Mesendoderm (in vitro differentiated cells): Measurements from ENCODE around the gene SNCG.
"Not testable (repeated sequence)": the region's sequence is repeated elsewhere in the genome, so short reads cannot be mapped to it uniquely, and the experiment has no call there.

ENCODE experiments used
- DNase-seq: peaks from one replicate; pipeline ENCODE4 v3.0.0; 2013
- H2AK5ac ChIP-seq: 2 replicates; pipeline ENCODE4 v1.6.1; 2013; ENCODE audit warnings: low read length, inconsistent platforms
- H2BK120ac ChIP-seq: 2 replicates; pipeline ENCODE4 v1.6.1; 2013; ENCODE audit warnings: low read depth, mild to moderate bottlenecking, low read length, moderate library complexity, mixed read lengths
- H2BK15ac ChIP-seq: replicated peaks from 2 replicates; pipeline ENCODE4 v1.6.1; 2013; ENCODE audit warnings: low read depth, mild to moderate bottlenecking, moderate library complexity
- H2BK5ac ChIP-seq: 2 replicates; pipeline ENCODE4 v1.6.1; 2013; ENCODE audit warnings: low read length, inconsistent platforms
- H3K18ac ChIP-seq: 2 replicates; pipeline ENCODE4 v1.6.1; 2013; ENCODE audit warnings: mild to moderate bottlenecking, low read length, mixed read lengths
- H3K23ac ChIP-seq: one replicate; pipeline ENCODE4 v1.6.1; 2013; ENCODE audit warnings: low read length
- H3K27ac ChIP-seq: 2 replicates; pipeline ENCODE4 v1.5.1; 2013; ENCODE audit warnings: low read depth, mild to moderate bottlenecking, inconsistent platforms, low read length, moderate library complexity
- H3K27me3 ChIP-seq: 2 replicates; pipeline ENCODE4 v1.6.1; 2013; ENCODE audit warnings: low read length, control low read depth, mild to moderate bottlenecking, inconsistent platforms; ENCODE audit not compliant: insufficient read depth, poor library complexity
- H3K36me3 ChIP-seq: 2 replicates; pipeline ENCODE4 v1.6.1; 2013; ENCODE audit warnings: low read length, inconsistent platforms; ENCODE audit not compliant: control insufficient read depth, insufficient read depth
- H3K4ac ChIP-seq: one replicate; pipeline ENCODE4 v1.6.1; 2013; ENCODE audit warnings: low read depth, mild to moderate bottlenecking, low read length, moderate library complexity
- H3K4me1 ChIP-seq: 2 replicates; pipeline ENCODE4 v1.6.1; 2013; ENCODE audit warnings: low read depth, low read length, inconsistent platforms; ENCODE audit not compliant: control insufficient read depth
- H3K4me2 ChIP-seq: 2 replicates; pipeline ENCODE4 v1.6.1; 2013; ENCODE audit warnings: low read length
- H3K4me3 ChIP-seq: 2 replicates; pipeline ENCODE4 v1.5.1; 2013; ENCODE audit warnings: mild to moderate bottlenecking, low read length
- H3K56ac ChIP-seq: one replicate; pipeline ENCODE4 v1.6.1; 2013; ENCODE audit warnings: low read length
- H3K79me1 ChIP-seq: 2 replicates; pipeline ENCODE4 v1.6.1; 2013; ENCODE audit warnings: low read length, inconsistent platforms
- H3K79me2 ChIP-seq: 2 replicates; pipeline ENCODE4 v1.6.1; 2013; ENCODE audit warnings: mild to moderate bottlenecking, low read length; ENCODE audit not compliant: control insufficient read depth, insufficient read depth
- H3K9ac ChIP-seq: 2 replicates; pipeline ENCODE4 v1.6.1; 2013; ENCODE audit warnings: low read length, inconsistent platforms
- H4K5ac ChIP-seq: one replicate; pipeline ENCODE4 v1.6.1; 2013; ENCODE audit warnings: low read length
- H4K8ac ChIP-seq: one replicate; pipeline ENCODE4 v1.6.1; 2013; ENCODE audit warnings: low read depth, mild to moderate bottlenecking, control low read depth, low read length, moderate library complexity
- WGBS: extraction: QIAGEN DNeasy Blood & Tissue Kit; methylation state at CpG from one replicate; pipeline ENCODE4 v1.1.7; 2013; ENCODE audit warnings: low lambda C conversion rate, missing lambda C conversion rate; ENCODE audit not compliant: insufficient coverage; ENCODE audit errors: extremely low coverage; 5-methylcytosine and 5-hydroxymethylcytosine counted together

Gene SNCG

DNA sequence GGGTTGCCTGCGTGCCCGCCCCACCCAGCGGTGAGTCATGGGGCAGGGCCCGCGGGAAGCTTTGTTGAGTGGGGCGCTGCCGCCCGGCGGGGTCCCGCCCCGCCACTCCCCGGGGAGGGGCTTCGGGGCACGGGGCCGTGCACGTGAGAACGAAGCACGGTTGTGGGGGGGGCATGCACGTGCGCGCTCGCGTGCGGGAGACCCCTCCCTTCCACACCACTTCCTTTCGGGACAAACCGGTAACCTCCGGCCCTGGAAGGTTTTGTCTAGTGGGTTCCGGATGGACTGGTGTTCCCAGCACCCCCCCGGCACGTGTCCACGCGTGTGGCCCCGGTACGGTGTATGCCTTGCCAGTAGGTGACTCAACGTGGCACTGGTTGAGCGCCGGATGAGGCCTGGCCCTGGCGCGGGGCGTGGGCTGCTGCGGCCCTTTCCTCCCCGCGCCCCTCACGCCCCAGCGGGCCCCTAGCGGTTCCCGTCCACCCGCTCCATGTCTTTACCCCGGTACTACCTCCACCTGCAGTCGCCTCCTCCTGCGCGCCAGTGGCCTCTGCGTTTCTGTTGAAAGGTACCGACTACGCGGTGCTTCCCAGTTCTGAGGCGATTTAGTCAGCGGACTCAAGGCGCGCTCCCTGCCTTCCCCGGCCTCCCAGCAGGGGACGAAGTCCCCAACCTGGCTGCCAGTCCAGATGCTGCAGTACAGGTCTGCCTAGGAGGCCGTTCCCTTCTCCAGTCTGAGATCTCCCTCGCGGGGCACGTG, 13.0 kb downstream of the SNCG start:
- H4K5ac ChIP-seq, result no peak overlapping the region
- H3K4me2 ChIP-seq, result peak overlapping the region; percentile 72
- H3K4ac ChIP-seq, result peak overlapping the region; percentile 85
- peak overlapping the region; percentile 36 for H3K4me3 ChIP-seq
- H3K27ac ChIP-seq, result no peak overlapping the region
- no peaks in the 10 kb centered on the region for H3K79me2 ChIP-seq
- peak overlapping the region; percentile 29 for H3K23ac ChIP-seq
- peak overlapping the region; percentile 70 for H3K18ac ChIP-seq
- no peak overlapping the region for H2AK5ac ChIP-seq
- no peak overlapping the region for H2BK120ac ChIP-seq
- peak overlapping the region; percentile 76 for H3K9ac ChIP-seq
- no peaks in the 10 kb centered on the region for H3K27me3 ChIP-seq
- peak; percentile 70 for DNase-seq
- no peaks in the 10 kb centered on the region for H3K36me3 ChIP-seq
- no peak overlapping the region for H4K8ac ChIP-seq
- no peaks in the 10 kb centered on the region for H3K79me1 ChIP-seq
- H2BK15ac ChIP-seq, result no peak overlapping the region
- peaks cover 4% of the 10 kb centered on the region for H3K4me1 ChIP-seq
- peak overlapping the region; percentile 83 for H3K56ac ChIP-seq
- no CpG with 5 or more reads among the region's 66 CpGs for WGBS
- H2BK5ac ChIP-seq, result no peak overlapping the region

DNA sequence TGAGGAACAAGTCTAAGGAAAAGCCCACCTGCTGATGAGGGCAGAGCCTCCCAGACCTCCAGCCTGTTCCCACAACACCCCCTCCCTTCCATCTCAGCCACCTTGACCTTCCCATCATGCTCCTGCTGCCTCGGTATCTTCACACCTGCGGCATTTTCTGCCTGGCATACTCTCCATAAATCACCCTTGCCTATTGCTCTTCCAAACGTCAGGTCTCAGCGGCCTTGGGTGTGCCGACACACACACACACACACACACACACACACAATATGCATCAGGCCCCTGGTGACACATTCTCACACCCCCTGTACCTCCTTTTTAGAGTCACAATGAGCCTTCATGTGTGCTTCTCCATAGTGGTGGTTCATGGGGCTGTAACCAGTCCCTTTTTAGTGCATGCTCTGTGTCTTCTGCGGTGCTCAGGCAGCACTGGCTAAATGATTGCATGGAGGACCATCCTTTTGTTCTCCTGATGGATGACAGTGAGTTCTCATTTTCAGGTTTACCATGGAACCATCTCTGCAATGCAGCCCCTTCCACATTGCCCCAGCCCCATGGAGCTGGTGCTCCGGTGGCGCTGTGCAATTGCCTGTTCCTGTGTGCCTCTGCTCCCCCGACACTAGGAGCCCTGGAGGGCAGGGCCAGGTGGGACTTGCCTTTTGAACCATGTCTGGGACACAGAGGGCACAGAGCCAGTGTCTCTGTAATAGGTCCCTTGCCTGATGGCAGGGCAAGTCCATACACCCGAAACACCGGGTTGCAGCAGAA, 14.4 kb downstream of the SNCG start:
- Histone ChIP-seq H4K8ac (no peak overlapping the region), H3K9ac (no peak overlapping the region), H3K4me2 (no peak overlapping the region), H3K79me1 (no peaks in the 10 kb centered on the region), H2BK15ac (no peak overlapping the region), H3K23ac (no peak overlapping the region), H3K27ac (no peak overlapping the region), H3K4me1 (peaks cover 4% of the 10 kb centered on the region), H3K36me3 (no peaks in the 10 kb centered on the region), H2BK5ac (no peak overlapping the region), H4K5ac (no peak overlapping the region), H2AK5ac (no peak overlapping the region), H3K56ac (peak overlapping the region; percentile 42), H3K4me3 (no peak overlapping the region), H3K4ac (no peak overlapping the region), H3K27me3 (no peaks in the 10 kb centered on the region), H2BK120ac (no peak overlapping the region), H3K79me2 (no peaks in the 10 kb centered on the region), H3K18ac (no peak overlapping the region)
- DNase-seq, result no peak
- WGBS, result no CpG with 5 or more reads among the region's 11 CpGs

DNA sequence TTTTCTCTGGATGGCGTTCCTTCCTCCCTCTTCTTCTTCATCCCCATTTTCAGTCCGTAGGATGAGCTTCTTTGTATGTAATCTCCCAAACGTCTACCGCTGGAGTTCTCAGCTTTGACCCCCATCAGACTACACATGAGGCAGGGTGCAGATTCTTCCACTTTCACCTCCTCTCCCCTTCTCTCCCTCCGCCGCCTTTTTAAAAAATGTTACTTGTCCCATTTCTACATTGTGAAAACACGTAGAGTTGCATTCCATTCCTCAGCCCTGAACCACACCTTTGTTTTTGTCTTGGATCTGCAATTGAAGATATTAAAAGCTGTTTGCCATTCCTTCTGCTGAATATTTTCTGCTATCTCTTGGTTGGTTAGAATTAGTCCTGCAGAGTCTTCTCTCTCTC, 16.1 kb downstream of the SNCG start:
- Histone ChIP-seq H3K79me1 (no peaks in the 10 kb centered on the region), H3K27ac (no peak overlapping the region), H2BK120ac (no peak overlapping the region), H3K4me1 (peaks cover 4% of the 10 kb centered on the region), H2BK5ac (no peak overlapping the region), H3K4ac (no peak overlapping the region), H4K5ac (no peak overlapping the region), H2BK15ac (no peak overlapping the region), H3K9ac (no peak overlapping the region), H3K4me3 (no peak overlapping the region), H2AK5ac (no peak overlapping the region), H4K8ac (no peak overlapping the region), H3K23ac (no peak overlapping the region), H3K36me3 (no peaks in the 10 kb centered on the region), H3K27me3 (no peaks in the 10 kb centered on the region), H3K56ac (no peak overlapping the region), H3K4me2 (no peak overlapping the region), H3K79me2 (no peaks in the 10 kb centered on the region), H3K18ac (no peak overlapping the region)
- no peak for DNase-seq
- WGBS, result no CpG with 5 or more reads among the region's 7 CpGs

DNA sequence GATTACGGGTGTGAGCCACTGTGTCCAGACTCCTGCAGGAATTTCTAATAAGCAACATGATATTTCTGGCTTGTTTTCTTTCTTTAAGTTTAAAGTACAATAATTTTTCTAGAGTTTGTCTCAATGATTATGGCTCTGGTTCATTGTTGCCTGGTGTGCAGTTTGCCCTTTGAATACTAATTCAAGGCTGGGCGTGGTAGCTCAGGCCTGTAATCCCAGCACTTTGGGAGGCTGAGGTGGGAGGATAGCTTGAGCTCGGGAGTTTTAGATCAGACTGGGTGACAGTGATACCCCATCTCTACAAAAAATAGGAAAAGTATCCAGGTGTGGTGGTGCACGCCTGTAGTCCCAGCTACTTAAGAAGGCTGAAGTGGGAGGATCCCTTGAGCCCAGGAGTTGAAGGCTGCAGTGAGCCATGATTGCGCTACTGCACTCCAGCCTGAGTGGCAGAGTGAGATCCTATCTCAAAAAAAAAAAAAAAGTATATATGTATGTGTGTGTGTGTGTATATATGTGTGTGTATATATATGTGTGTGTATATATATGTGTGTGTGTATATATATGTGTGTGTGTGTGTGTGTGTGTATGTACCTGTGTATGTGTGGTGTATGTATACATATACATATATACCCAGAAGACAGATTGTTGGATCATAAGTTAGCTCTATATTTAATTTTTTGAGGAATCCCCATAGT, 18.1 kb downstream of the SNCG start:
- H3K4me2 ChIP-seq, result no peak overlapping the region
- no peak overlapping the region for H2BK120ac ChIP-seq
- no peak overlapping the region for H3K9ac ChIP-seq
- H3K18ac ChIP-seq, result no peak overlapping the region
- no peaks in the 10 kb centered on the region for H3K4me1 ChIP-seq
- H3K4ac ChIP-seq, result no peak overlapping the region
- no CpG with 5 or more reads among the region's 5 CpGs for WGBS
- no peaks in the 10 kb centered on the region for H3K36me3 ChIP-seq
- no peak overlapping the region for H3K27ac ChIP-seq
- no peaks in the 10 kb centered on the region for H3K79me1 ChIP-seq
- no peak overlapping the region for H2BK15ac ChIP-seq
- no peaks in the 10 kb centered on the region for H3K27me3 ChIP-seq
- H3K4me3 ChIP-seq, result no peak overlapping the region
- no peak for DNase-seq
- no peak overlapping the region for H3K56ac ChIP-seq
- H3K79me2 ChIP-seq, result no peaks in the 10 kb centered on the region
- no peak overlapping the region for H4K8ac ChIP-seq
- no peak overlapping the region for H2AK5ac ChIP-seq
- H3K23ac ChIP-seq, result no peak overlapping the region
- no peak overlapping the region for H4K5ac ChIP-seq
- no peak overlapping the region for H2BK5ac ChIP-seq

DNA sequence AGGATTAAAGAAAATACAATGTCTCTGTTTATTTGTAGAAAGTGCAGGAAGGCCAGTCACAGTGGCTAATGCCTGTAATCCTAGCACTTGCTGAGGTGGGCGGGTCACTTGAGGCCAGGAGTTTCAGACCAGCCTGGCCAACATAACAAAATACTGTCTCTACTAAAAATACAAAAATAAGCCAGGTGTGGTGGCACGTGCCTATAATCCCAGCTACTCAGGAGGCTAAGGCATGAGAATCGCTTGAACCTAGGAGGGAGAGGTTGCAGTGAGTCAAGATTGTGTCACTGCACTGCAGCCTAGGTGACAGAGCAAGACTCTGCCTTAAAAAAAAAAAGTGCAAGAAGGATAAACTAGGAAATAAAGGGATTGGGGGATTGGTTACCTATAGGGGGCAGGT, 20.1 kb downstream of the SNCG start:
- DNase-seq, H3K79me1 ChIP-seq, H3K4me3 ChIP-seq, H4K8ac ChIP-seq, H2AK5ac ChIP-seq, H3K27ac ChIP-seq, H3K18ac ChIP-seq, H4K5ac ChIP-seq, H2BK15ac ChIP-seq, H3K4me2 ChIP-seq, H3K23ac ChIP-seq, H2BK120ac ChIP-seq, H2BK5ac ChIP-seq, H3K4ac ChIP-seq, H3K36me3 ChIP-seq, H3K79me2 ChIP-seq, H3K9ac ChIP-seq, H3K27me3 ChIP-seq, H3K4me1 ChIP-seq, H3K56ac ChIP-seq: not testable (repeated sequence)
- WGBS, result no CpG with 5 or more reads among the region's 3 CpGs
